Activated effector memory CD4-positive, alpha-beta T cell treated with Interleukin-2 at 50 U/mL for 16 hours (primary cell): Measurements from ENCODE around the gene EIF3A.

Experiments
- DNase-seq: peaks from one replicate; pipeline ENCODE4 v3.0.0-alpha.2; 2020

EIF3A gene

GRCh38 chr10:119001717-119002500 is 78.7 kb downstream of the EIF3A start:
- DNase-seq = no peak

- no peak for DNase-seq
Measured at GRCh38 chr10:118998183-118998582, 82.4 kb downstream of the EIF3A start.

- DNase-seq = no peak
Measured at GRCh38 chr10:118997379-118997778, 83.2 kb downstream of the EIF3A start.

GRCh38 chr10:118995739-118996138 is 84.9 kb downstream of the EIF3A start:
- no peak for DNase-seq

GRCh38 chr10:118994321-118994720 is 86.3 kb downstream of the EIF3A start:
- DNase-seq = no peak

GRCh38 chr10:118993214-118993613 is 87.4 kb downstream of the EIF3A start:
- no peak for DNase-seq

- DNase-seq = no peak
Measured at GRCh38 chr10:118992496-118992895, 88.1 kb downstream of the EIF3A start.

GRCh38 chr10:118990326-118990725 is 90.3 kb downstream of the EIF3A start:
- DNase-seq = no peak

GRCh38 chr10:118986815-118987790 is 93.5 kb downstream of the EIF3A start:
- DNase-seq = no peak

GRCh38 chr10:118985576-118985975 is 95.0 kb downstream of the EIF3A start:
- no peak for DNase-seq
